Neural cell (in vitro differentiated cells): ENCODE measurements around the gene IQSEC2. TPM values are rescaled to one million over a fixed set of nuclear protein-coding genes. Genes with fewer than 3 reads are reported as not detected.

Experiments
- H2AFZ ChIP-seq: fragments of 200-600, 300-800 bp; sonication (generic), shearing (Covaris generic); 2 replicates; pipeline ENCODE4 v1.6.0; 2014; ENCODE audit warnings: low read depth, mild to moderate bottlenecking, antibody characterized with exemption, low read length, moderate library complexity
- H3F3A ChIP-seq: fragments of 200-600 bp; shearing (Covaris generic); 2 replicates; pipeline ENCODE4 v1.6.1; 2016; ENCODE audit warnings: mild to moderate bottlenecking, moderate library complexity, mixed read lengths, antibody characterized with exemption, low read length; ENCODE audit not compliant: insufficient read depth, poor library complexity, severe bottlenecking
- H3K27ac ChIP-seq: fragments of 200-600, 300-800 bp; sonication (generic), shearing (Covaris generic); 2 replicates; pipeline ENCODE4 v1.5.1; 2014; ENCODE audit warnings: mild to moderate bottlenecking, low read length, moderate library complexity
- H3K27me3 ChIP-seq: fragments of 300-800, 200-600 bp; sonication (generic), shearing (Covaris generic); 2 replicates; pipeline ENCODE4 v1.6.0; 2014; ENCODE audit warnings: mild to moderate bottlenecking, low read depth, low read length, moderate library complexity; ENCODE audit not compliant: insufficient read depth
- H3K36me3 ChIP-seq: fragments of 300-800, 200-600 bp; sonication (generic), shearing (Covaris generic); 2 replicates; pipeline ENCODE4 v1.5.1; 2014; ENCODE audit warnings: mild to moderate bottlenecking, antibody characterized with exemption, low read length, moderate library complexity; ENCODE audit not compliant: insufficient read depth
- H3K4me2 ChIP-seq: fragments of 300-800, 200-600 bp; sonication (generic), shearing (Covaris generic); 2 replicates; pipeline ENCODE4 v1.6.0; 2014; ENCODE audit warnings: mild to moderate bottlenecking, low read length
- H3K4me3 ChIP-seq: fragments of 300-800, 200-600 bp; sonication (generic), shearing (Covaris generic); 2 replicates; pipeline ENCODE4 v1.5.1; 2014; ENCODE audit warnings: mild to moderate bottlenecking, low read length, moderate library complexity
- H3K79me2 ChIP-seq: fragments of 200-600 bp; shearing (Covaris generic); replicated peaks from 2 replicates; pipeline ENCODE4 v1.6.0; 2014; ENCODE audit warnings: mild to moderate bottlenecking, low read length, moderate library complexity; ENCODE audit not compliant: insufficient read depth
- H3K9ac ChIP-seq: fragments of 300-800, 200-600 bp; sonication (generic), shearing (Covaris generic); 2 replicates; pipeline ENCODE4 v1.6.1; 2016; ENCODE audit warnings: mild to moderate bottlenecking, low read length, mixed read lengths
- H3K9me2 ChIP-seq: fragments of 200-600 bp; shearing (Covaris generic); 2 replicates; pipeline ENCODE4 v1.6.1; 2016; ENCODE audit warnings: mild to moderate bottlenecking, low read length, mixed read lengths; ENCODE audit not compliant: insufficient read depth
- H3K9me3 ChIP-seq: fragments of 200-600, 300-800 bp; sonication (generic), shearing (Covaris generic); 2 replicates; pipeline ENCODE4 v1.6.1; 2016; ENCODE audit warnings: mild to moderate bottlenecking, mixed run types, low read length, moderate library complexity, mixed read lengths
- H4K20me1 ChIP-seq: fragments of 200-600 bp; shearing (Covaris generic); 2 replicates; pipeline ENCODE4 v1.6.1; 2016; ENCODE audit warnings: mild to moderate bottlenecking, mixed run types; ENCODE audit not compliant: insufficient read depth
- EP300 ChIP-seq: fragments of 450-650 bp; conservative IDR thresholded peaks from 2 replicates; pipeline ENCODE4 v1.6.1; 2014; ENCODE audit warnings: antibody characterized with exemption, mild to moderate bottlenecking, moderate library complexity; ENCODE audit not compliant: poor library complexity, severe bottlenecking
- EZH2 ChIP-seq: fragments of 200-600, 300-800 bp; shearing (Covaris generic), sonication (generic); IDR thresholded peaks from 2 replicates; pipeline ENCODE4 v1.6.1; 2014; ENCODE audit warnings: antibody characterized with exemption, low read length, borderline replicate concordance, mild to moderate bottlenecking; ENCODE audit not compliant: insufficient read depth, poor library complexity, severe bottlenecking
- MXI1 ChIP-seq: fragments of 450-650 bp; conservative IDR thresholded peaks from 2 replicates; pipeline ENCODE4 v1.6.1; 2014; ENCODE audit warnings: antibody characterized with exemption, mild to moderate bottlenecking; ENCODE audit not compliant: poor library complexity, severe bottlenecking
- POLR2AphosphoS5 ChIP-seq: IDR thresholded peaks from 2 replicates; pipeline ENCODE4 v1.6.1; 2012
- RAD21 ChIP-seq: fragments of 450-650 bp; conservative IDR thresholded peaks from 2 replicates; pipeline ENCODE4 v1.6.1; 2014; ENCODE audit warnings: antibody characterized with exemption, mild to moderate bottlenecking, moderate library complexity
- SMC3 ChIP-seq: fragments of 450-650 bp; conservative IDR thresholded peaks from 2 replicates; pipeline ENCODE4 v1.6.1; 2014; ENCODE audit warnings: antibody characterized with exemption, mild to moderate bottlenecking, moderate library complexity; ENCODE audit not compliant: poor library complexity
- TAF1 ChIP-seq: IDR thresholded peaks from 2 replicates; pipeline ENCODE4 v1.6.1; 2012; ENCODE audit warnings: low read depth
- polyA plus RNA-seq: library from polyadenylated mRNA; depleted of rRNA; stranded (reverse); fragments of >200 nt; gene quantifications from 2 replicates; pipeline ENCODE4 v1.2.3, GENCODE V29; 2014
- TF ChIP-seq, protein P1 (sequence below): fragments of 450-650 bp; IDR thresholded peaks from 2 replicates; pipeline ENCODE4 v1.5.1; 2014; ENCODE audit warnings: antibody characterized with exemption, mild to moderate bottlenecking, moderate library complexity; ENCODE audit not compliant: poor library complexity, severe bottlenecking
- TF ChIP-seq, protein P2 (sequence below): IDR thresholded peaks from 2 replicates; pipeline ENCODE4 v1.6.1; 2012; ENCODE audit warnings: borderline replicate concordance

The IQSEC2 gene
- polyA plus RNA-seq, 1 donor from 2014 or later = 2.4 TPM

DNA sequence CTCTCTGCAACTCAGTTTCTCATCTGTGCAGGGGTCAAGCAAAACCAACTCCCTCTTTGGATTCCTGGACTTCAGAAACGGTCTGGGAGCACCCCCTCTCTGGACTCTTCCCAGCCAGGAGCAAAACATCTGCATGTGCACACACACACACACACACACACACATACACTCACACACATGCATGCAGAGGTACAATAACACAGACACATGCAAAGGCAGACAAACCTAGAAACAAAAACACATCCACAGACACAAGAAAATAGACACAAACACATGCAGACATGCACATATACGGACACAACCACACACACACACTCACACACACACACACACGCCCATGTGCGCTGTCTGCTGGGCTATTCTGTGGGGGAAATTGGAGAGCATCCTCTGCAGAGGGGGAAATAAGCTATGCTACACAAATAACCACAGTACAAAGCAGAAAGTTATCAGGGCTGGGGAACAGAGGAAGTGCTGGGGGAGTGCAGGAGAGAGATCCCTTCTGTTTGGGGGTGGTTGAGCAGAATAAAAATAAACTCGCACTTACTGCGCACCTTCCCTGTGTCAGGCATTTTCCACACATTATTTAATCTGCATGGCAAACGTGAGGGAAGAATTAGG is 19.9 kb downstream of the IQSEC2 start:
- H3F3A ChIP-seq = no peaks in the 10 kb centered on the region
- H3K4me3 ChIP-seq = peak overlapping the region; percentile 52
- H2AFZ ChIP-seq = no peak overlapping the region
- TF ChIP-seq, protein P1, sequence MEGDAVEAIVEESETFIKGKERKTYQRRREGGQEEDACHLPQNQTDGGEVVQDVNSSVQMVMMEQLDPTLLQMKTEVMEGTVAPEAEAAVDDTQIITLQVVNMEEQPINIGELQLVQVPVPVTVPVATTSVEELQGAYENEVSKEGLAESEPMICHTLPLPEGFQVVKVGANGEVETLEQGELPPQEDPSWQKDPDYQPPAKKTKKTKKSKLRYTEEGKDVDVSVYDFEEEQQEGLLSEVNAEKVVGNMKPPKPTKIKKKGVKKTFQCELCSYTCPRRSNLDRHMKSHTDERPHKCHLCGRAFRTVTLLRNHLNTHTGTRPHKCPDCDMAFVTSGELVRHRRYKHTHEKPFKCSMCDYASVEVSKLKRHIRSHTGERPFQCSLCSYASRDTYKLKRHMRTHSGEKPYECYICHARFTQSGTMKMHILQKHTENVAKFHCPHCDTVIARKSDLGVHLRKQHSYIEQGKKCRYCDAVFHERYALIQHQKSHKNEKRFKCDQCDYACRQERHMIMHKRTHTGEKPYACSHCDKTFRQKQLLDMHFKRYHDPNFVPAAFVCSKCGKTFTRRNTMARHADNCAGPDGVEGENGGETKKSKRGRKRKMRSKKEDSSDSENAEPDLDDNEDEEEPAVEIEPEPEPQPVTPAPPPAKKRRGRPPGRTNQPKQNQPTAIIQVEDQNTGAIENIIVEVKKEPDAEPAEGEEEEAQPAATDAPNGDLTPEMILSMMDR = no peak
- no peak for TF ChIP-seq MXI1
- no peak for TF ChIP-seq TAF1
- TF ChIP-seq, protein P2, sequence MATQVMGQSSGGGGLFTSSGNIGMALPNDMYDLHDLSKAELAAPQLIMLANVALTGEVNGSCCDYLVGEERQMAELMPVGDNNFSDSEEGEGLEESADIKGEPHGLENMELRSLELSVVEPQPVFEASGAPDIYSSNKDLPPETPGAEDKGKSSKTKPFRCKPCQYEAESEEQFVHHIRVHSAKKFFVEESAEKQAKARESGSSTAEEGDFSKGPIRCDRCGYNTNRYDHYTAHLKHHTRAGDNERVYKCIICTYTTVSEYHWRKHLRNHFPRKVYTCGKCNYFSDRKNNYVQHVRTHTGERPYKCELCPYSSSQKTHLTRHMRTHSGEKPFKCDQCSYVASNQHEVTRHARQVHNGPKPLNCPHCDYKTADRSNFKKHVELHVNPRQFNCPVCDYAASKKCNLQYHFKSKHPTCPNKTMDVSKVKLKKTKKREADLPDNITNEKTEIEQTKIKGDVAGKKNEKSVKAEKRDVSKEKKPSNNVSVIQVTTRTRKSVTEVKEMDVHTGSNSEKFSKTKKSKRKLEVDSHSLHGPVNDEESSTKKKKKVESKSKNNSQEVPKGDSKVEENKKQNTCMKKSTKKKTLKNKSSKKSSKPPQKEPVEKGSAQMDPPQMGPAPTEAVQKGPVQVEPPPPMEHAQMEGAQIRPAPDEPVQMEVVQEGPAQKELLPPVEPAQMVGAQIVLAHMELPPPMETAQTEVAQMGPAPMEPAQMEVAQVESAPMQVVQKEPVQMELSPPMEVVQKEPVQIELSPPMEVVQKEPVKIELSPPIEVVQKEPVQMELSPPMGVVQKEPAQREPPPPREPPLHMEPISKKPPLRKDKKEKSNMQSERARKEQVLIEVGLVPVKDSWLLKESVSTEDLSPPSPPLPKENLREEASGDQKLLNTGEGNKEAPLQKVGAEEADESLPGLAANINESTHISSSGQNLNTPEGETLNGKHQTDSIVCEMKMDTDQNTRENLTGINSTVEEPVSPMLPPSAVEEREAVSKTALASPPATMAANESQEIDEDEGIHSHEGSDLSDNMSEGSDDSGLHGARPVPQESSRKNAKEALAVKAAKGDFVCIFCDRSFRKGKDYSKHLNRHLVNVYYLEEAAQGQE = no peak
- TF ChIP-seq POLR2AphosphoS5 = no peak
- no peak for TF ChIP-seq RAD21
- no peak for TF ChIP-seq EP300
- TF ChIP-seq EZH2 = no peak
- TF ChIP-seq SMC3 = no peak
- no peaks in the 10 kb centered on the region for H3K36me3 ChIP-seq
- H3K9ac ChIP-seq = peak overlapping the region; percentile 49
- H3K27me3 ChIP-seq = no peaks in the 10 kb centered on the region
- H3K4me2 ChIP-seq = no peak overlapping the region
- H3K27ac ChIP-seq = peak overlapping the region; percentile 75
- H3K9me2 ChIP-seq = no peaks in the 10 kb centered on the region
- H4K20me1 ChIP-seq = no peaks in the 10 kb centered on the region
- H3K79me2 ChIP-seq = no peaks in the 10 kb centered on the region
- no peaks in the 10 kb centered on the region for H3K9me3 ChIP-seq

DNA sequence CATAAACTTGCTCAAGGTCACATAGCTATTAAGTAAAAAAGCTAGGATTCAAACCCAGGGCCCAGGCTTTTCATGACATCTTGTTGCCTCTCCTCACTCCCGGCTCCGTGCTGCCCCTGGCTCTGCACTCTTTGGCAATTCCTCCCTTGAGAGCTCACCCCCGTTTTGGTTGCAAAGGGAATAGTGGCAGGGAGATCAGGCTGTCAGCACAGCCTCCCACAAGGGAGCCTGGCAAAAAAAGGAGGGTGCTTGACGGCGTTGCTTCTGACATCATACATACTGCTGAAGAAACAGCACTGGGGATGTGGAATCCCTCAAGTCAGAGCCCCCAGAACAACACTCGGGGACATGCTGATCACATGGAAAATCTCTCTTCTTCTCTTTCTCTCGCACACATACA is 20.5 kb downstream of the IQSEC2 start:
- Histone ChIP-seq H3K36me3 (no peaks in the 10 kb centered on the region), H4K20me1 (no peaks in the 10 kb centered on the region), H3K4me3 (peak overlapping the region; percentile 52), H3K79me2 (no peaks in the 10 kb centered on the region), H2AFZ (no peak overlapping the region), H3K9ac (peak overlapping the region; percentile 49), H3K27ac (peak overlapping the region; percentile 75), H3K9me2 (no peaks in the 10 kb centered on the region), H3K9me3 (no peaks in the 10 kb centered on the region), H3K4me2 (no peak overlapping the region), H3F3A (no peaks in the 10 kb centered on the region), H3K27me3 (no peaks in the 10 kb centered on the region)
- TF ChIP-seq RAD21 (no peak), POLR2AphosphoS5 (no peak), MXI1 (no peak), TAF1 (no peak), SMC3 (no peak), EP300 (no peak), EZH2 (no peak)
- TF ChIP-seq, protein P2 = no peak
- TF ChIP-seq, protein P1 = no peak
